Putamen (tissue), 1 donor: Measurements from ENCODE around the gene KIF26B.
A peak's percentile ranks its signal among the peaks of the same experiment; 100 is the strongest.

Experiments used
- DNase-seq: peaks from one replicate; pipeline ENCODE4 v3.0.0-alpha.2; 2016; ENCODE audit warnings: low spot score

Gene KIF26B

DNA sequence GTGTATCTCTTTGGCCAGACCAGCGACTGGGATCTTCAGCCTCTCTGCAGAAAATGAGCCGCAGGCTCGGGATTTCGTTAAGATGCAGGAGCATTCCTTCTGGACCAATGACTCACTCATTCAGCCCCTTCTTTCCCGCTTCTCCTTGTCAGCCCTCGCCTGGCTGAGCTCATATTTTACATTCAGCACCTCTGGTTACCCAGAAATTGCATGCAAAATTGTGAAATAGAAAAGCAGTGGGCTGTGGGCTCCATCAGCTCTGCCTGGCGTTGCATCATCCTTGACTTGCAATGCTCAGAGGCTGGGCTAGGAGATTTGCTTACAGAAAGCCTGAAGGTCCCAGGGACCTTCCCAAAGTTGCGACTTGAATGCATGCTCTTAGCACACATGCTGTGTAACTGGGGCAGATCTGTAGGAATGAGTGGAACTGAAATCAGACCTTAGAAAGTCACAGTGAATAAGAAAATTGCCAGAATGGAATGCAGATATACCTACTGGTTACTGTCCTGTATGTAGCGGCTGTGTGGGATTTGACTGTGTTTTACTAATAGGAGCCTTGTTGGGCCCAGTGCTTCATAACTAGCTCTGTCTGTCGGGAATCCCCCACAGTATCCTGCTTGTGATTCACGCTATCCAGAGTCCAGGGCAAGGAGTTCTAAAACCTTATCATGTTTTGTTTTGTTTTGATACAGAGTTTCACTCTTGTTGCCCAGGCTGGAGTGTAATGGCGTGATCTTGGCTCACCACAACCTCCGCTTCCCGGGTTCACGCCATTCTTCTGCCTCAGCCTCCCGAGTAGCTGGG, 444.8 kb downstream of the KIF26B start:
- no peak for DNase-seq

DNA sequence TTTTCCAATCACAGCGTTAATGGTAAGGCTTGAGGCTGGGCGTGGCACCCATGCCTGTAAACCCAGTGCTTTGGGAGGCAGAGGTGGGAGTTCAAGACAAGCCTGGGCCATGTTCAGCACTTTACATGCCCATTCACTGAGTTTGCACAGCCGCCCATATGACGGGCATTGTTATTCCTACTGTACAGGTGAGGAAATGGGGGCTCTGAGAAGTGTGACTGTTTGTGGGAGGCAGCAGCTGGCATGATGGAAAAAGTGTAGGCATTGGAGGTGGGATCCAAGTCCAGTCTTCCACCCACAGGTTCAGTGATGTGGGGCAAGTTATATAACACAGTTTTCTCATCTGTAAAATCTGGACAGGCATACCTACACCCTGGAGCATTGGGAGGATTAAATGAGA, 445.9 kb downstream of the KIF26B start:
- DNase-seq = no peak

DNA sequence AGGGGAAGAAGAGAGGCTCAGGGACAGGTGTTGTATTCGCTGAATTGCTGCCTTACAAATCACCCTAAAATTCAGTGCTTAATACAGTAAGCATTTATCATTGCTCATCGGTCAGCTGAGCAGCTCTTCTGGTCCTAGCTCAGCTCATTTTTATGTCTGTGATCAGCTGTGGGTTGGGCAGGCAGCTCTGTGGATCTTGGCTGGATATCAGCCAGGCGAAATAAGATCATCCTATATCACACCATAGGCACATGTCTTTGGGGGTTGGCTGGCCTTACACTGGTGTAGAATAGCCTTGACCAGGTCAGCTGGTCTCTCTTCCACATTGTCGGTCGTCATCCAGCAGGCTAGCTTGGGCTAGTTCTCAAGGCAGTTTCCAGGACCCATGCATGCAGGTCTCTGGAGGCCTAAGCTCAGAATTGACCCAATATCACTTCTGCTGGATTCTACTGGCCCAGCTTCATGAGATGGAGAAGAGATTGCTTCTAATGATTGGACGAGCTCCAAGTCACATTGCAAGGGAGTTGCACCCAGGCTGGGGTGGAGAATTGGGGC, 448.6 kb downstream of the KIF26B start:
- no peak for DNase-seq

DNA sequence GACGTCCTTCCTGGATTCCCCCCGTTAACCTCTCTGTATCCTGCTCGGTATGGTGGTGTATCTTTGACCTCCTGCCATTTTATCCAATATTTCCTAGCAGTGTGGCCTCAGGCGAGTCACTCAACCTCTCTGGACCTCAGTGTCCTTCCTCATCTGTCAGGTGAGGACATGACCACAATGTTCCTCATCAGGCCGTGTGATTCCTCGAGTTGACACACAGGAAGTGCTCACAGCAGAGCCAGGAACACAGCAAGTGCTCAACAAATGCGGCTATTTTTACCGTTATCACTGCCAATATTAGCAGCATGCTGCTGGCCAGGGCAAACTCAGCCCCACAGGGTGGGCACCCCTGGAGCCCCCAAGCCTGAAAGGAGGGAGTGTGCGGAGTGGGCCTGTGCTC, 450.2 kb downstream of the KIF26B start:
- no peak for DNase-seq

DNA sequence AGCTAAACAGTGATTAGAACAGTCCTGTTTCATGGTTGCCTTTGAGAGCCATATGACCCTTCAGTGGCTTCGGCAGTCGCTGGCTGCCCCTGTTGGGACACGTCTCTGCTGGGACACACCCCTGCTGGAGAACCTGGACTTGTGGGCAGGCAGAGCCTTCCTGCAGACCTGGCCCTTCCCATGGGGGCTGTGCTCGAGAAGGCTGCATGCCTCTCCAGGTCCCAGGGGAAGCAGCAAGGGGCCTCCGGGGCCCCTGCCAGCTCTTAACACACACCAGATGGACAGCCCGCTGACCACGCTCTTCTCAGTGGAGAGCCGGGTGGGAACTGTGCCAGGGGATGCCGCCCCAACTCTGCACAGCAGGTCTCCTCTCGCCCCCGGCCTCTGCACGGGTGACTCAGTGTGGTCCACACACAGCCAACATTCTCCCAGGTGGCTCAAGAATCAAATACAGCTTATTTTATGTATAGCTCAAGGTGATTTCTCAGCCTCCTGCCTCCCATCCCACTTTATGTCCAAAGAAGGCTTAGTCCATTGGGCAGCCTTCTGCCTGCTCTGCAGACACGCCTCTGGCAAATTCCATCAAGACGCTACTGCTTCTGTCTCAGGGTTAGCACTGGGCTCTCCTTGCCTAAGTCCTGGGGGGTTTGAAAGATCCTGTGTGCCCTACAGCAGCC, 450.8 kb downstream of the KIF26B start:
- no peak for DNase-seq

DNA sequence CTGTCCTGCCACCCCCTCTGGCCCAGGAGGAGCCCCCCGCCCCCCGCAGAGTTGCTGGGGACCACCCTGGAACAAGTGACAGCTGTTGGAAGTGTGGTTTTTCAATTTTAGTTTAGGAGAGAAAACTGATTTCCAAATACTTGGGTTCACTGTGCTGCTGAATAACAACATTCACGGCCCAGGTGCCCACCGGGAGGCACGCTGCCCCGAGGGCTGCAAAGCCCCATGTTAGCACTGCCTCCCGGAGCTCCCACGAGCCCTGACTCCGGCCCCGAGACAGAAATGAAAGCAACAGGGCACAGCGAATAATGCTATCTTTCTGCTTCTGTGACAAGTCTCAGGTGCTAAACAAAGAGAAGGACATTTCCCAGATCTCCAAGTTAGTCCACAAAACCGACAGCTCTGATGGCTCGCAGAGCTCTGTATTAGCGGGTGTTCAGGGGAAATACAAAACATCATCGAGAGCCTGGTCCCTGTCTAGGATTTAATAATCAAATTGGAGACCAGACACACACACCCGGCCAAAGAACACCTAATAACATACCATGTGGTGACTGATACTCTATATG, 451.5 kb downstream of the KIF26B start:
- no peak for DNase-seq

DNA sequence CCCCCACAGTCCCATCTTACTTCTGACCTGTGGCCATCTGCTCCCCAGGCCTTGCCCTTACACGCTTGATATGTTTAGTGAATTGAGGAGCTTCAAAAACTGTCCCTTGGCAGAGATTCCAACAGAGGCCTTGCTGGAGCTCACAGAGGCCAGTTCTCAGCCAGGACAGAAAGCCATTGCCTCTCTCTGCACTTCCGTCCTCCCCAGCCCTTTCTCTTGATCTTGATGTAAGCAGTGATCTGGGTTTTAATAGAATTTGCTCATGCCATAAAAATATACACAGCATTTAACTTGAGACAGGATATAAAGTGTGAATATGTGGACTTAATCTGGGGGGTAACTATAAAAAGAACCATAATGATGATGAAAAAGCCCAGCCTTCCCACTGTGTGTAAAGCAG, 453.5 kb downstream of the KIF26B start:
- no peak for DNase-seq

DNA sequence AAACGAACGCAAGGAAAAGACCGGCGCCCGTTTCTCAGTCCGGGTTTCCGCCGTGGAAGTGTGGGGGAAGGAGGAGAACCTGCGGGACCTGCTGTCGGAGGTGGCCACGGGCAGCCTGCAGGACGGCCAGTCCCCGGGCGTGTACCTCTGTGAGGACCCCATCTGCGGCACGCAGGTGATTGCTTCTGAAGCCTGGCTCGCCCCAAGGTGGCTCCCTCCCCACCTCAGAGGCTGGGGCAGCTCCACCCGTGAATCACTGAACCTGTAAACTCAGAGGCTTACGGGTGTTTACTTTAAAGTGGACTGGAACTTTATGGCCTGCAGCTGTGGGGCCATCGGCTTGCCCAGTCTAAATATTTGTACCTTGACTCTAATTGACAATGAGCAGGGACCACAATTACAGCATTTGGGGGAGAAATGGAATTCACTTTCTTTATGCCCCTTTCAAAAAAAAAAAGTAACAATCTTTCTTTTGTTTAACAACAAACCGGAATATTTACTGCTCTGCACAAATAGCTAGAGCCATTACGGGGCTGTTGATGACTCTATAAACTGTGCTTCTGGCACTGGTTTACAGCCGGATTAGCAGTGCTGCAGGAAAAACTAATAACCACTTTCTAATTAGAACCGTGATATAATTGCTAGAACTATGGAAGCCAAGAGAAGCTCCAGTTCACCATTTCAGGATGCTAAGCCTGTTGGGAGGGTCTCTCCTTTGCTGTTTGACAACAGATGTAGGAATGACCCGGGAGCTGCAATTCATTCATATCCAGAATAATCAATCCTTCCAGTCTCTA, 454.8 kb downstream of the KIF26B start:
- no peak for DNase-seq

DNA sequence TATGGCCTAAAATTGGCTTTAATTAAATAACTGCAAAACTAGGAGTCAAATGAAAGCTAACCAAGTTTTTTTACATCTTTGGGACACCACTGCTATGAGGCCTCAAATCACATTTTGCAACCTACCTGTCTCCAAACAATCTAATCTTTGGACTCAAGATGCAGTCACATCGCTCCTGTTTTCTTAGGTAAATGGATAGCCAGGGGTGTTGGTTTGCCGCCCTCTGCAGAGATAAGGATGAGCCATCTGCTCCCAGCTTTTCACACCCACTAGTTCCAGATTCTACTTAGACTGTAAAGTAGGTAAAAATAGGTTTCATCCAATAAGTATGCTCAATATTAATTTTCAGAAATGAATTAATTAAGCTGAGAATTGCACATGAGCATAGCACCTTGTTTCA, 456.5 kb downstream of the KIF26B start:
- DNase-seq = no peak

DNA sequence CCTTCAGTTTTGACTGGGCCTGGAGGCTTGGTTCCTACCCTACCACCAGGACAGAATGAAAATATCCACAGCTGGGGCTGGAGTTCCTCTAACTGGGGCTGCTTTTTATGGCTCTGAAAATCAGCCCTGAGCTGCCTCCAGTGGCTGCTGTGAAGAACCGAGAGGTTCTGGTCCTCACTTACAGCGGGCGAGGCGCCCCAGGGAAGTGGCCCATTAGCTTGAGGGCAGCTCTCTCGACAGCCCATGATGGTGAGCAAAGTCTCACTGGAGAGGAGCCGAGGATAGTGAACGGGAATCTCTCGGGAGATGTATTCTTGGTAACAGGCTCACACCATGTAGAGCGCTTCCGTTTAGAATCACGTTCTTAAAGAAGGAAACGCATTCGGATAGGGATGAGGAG, 459.7 kb downstream of the KIF26B start:
- DNase-seq = no peak

DNA sequence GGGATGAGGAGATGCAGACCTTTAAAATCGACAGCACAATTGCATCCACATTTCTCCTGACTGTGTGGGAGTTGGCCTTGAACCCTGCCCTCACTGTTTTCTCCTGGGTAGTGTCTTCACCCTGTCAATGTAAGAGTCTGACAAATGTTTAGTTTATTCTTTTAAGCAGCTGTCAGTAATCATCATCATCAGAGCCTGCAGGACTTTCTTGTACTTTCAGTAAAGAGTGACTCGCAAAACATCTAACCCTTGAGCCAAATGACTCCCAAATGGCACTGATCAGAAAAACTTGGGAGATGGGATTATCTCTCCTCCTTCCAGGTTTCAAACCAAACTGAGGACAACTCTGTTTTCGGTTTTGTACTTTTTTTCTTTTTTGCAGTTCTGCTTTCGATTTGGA, 460.2 kb downstream of the KIF26B start:
- no peak for DNase-seq

DNA sequence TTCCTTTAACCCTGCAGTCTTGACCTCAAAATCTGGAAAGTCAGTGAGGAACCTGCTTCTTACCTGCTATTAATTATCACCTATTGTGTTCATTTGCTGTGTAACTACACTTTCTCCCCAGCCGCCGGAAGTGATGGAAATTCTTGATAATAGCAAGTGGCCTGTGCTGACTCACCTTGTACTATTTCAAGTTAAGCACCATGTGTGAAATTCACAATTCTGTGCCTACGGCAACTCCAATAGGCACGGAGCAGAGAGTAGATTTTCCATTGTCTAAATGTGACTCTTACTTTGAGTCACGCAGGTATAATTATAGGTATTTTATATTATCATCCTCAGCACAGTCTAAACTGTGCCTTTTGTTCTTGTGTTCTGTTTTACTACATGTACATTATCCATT, 466.8 kb downstream of the KIF26B start:
- DNase-seq = peak; percentile 20

DNA sequence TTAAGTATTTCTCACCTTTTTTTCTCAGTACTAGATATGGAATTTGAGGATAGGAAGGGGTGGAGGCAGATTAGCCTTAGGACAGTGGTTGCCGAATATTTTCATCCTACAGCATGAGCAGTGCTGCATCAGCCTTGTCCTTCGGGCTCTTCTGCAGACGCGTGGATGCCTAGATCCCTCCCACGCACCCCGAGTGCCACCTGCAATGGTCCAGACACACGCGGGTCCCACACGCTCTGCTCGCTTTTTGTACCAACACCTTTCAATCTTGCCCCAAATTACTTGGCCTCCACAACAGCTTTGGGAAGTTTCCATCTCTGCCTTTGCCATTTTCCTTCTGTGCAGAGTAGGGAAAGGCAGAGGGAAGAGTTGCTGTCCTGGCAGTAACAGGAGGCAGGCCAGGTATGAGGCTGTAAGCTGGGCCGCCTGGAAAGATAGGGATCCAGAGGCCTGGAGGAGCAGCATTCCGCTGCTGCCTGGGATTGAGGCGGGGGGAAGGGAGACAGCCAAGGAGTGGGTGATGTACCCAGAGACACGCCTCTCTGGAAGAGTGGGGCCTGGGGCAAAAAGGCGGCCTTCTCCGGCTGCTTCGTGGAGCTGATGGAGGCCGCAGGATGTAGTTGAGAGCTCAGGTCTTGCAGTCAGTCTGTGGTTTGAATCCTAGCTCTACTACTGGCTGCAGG, 467.7 kb downstream of the KIF26B start:
- DNase-seq = no peak

DNA sequence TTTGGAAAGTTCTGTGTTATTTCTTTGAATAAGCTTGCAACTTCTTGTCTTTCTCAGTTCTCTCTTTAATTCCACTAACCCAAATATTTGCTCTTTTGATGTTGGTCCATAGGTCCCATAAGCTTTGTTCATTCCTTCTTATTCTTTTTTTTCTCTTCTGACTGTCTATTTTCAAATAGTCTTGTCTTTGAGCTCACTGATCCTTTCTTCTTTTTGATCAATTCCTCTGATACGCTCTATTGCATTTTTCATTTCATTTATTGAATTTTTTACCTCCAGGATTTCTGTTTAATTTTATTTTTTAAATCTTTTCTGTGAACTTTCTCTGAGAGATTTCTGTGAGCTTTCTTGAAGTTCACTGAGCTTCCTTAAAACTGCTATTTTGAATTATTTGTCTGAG, 486.6 kb downstream of the KIF26B start:
- no peak for DNase-seq

DNA sequence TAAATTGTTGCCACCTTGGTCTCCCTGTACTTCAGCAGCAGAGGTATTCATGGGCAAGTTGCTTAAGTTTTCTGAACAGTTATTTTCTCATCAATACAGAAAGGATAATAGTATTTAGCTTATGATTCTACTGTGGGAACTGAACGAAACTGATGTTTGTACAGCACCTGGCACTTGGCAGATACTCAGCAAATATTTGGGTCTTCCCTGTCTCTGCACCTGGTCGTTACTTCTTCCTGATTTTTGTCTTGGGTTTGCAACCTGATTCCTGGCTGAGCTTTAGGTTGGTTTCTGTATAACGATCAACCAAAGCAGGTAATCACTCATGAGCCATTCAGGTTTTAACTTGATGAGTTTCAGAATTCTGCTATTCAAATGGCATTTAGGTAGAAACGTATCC, 490.6 kb downstream of the KIF26B start:
- DNase-seq = no peak

DNA sequence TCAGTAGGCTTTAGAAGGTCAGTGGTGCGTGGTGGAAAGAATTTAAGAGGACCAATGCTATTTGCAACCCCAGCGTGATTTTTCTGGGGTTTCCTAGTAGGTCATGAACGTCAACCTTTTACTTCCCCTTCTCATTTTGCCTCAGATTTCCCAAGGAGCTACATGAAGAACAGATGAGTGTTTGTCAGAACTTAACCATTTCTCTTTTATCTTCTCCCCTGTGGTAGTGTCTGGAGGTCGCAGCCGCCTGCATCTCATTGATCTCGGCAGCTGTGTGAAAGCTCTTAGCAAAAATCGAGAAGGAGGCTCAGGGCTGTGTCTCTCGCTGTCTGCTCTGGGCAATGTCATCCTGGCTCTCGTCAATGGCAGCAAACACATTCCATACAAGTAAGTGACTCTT, 491.1 kb downstream of the KIF26B start:
- no peak for DNase-seq

DNA sequence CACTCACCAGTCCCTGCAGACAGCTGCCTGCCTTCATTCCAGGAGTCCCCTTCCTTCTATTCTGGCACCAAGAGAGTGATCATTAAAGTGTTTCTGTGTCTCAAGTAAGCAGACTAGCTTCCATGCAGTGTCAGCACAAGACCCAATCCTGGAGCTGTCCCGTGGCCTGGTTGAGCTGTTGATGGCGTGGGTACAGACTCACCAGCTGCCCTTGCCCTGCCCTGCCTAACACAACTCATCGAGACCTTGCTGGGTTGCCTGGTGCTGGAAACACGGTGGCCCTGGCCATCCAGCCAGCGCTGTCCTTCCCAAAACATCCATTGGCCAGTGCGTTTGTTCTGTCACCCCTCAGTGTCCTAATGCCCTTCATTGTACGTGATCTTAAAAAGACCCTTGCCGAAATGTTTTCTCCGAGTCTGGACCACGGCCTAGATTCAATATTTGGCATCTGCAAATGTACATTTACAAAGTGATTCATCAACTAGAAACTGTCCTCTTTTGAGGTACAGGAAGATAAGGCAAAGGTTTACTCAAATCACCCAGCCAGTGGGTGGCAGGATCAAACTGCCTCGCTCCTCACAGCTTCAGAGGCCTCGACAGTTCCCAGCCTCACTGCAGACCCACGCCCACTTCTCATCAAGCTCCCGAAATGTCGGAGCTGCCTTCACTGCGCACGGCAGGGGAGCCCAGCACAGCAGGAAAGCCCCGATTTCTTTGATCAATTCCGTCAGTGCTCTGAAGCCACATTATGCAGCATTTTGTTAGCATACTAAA, 494.2 kb downstream of the KIF26B start:
- DNase-seq = no peak

DNA sequence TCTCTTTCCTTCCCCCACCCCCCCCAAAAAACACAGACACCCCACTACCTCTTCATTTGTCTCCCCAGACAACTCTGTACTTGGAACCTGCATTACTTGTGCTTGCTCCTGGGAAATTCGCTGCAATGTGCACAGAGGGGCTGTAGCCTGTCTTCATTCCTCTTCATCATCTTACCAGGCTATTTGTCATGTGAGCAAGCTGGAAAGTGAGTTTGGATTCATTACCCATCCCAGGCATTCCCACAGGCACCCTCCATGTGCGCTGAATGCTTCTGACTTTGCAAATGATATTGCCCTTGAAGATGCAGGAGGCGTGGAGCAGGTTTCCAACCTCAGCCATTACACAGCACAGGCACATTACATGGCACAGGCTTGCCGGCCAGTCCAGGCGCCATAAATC, 494.9 kb downstream of the KIF26B start:
- peak; percentile 5 for DNase-seq

DNA sequence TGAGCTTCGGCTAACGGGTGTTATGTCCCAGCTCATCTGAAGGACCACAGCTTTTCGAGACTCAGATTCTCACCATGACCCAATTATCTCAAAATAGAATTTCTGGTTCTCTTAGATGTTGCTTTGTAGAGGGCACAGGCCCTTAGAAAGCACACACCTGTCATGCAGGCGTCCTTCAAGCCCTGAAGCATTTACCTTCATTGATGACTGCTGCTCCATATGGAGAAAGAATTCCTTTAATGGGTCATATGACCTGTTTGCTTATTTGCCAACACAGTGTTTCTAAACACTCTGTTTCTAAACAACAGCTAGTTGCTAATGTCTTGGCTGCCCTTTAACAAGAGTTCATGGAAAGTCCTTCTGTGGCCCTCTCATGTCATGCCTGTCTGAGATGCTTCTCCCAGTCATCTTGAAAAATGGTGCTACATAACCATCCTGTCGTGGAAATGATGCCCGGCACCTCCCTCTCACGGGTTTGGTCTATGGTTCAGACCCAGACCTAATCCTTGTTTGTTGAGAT, 495.7 kb downstream of the KIF26B start:
- DNase-seq = no peak

DNA sequence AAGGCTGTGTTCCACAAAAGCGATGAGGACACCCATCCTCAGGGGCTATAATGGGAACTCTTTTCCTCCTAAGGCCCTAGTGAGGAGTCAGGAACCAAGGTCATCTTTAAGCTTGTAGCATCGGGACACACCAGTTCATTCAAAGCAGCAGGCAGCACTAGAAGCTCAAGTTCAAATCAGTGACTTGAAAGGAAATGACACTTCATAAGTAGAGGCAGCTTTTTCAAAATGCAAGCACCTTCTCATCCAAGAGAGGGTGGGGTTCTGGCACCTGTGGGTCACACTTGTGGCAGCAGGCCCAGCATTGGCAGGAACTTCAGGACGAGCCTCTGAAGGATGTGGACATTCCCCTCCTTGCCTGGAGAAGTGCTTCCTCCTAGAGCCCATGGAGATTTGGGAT, 496.3 kb downstream of the KIF26B start:
- DNase-seq = no peak

DNA sequence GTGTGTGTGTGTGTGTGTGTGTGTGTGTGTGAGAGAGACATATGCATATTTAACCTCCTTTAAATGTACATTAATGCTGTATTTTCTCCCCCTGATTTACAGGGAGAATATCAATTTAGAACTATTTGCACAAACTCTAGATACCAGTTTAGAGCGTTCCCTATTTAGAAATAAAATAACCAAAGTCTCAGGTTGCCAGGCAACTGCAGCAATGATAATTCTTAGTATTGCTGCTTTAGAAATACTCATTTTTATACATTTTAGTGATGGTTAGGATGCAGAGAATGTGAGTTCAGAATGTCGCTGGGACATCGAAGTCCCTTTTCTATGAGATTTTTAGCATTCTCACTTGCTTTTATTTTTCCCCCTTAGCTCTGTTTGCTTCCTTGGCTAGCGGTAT, 497.3 kb downstream of the KIF26B start:
- no peak for DNase-seq
